SK-N-MC (cell line): Measurements from ENCODE around the gene TRIM29.

Experiments
- EZH2 ChIP-seq: fragments of 200-600 bp; sonication (generic); IDR thresholded peaks from one replicate; pipeline ENCODE4 v1.6.1; 2017; ENCODE audit warnings: antibody characterized with exemption
- POLR2AphosphoS5 ChIP-seq: IDR thresholded peaks from 2 replicates; pipeline ENCODE4 v1.6.1; 2012; ENCODE audit warnings: mild to moderate bottlenecking, low read depth, low read length, borderline replicate concordance

DNA sequence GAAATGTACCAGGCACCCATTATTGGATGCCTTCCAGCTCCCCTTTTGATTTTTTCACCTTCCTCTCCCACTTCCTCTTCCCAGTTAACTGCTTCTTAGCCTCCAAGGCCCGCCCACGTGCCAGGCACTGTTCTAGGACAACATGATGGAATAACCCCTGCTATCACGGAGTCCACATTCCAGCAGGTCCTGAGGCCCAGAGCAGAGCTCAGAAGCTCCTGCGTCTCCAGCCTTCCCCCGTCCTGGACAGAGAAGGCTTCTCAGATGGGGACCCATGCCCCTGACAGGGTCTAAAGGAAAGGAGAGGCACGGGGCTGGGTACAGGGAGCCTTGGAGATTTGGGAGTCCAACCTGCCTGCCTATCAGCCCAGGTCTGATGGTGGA is 29.1 kb downstream of the TRIM29 start:
- TF ChIP-seq EZH2, result no peak
- TF ChIP-seq POLR2AphosphoS5, result no peak
